Measurements from ENCODE around the gene FOXL1.

DNA sequence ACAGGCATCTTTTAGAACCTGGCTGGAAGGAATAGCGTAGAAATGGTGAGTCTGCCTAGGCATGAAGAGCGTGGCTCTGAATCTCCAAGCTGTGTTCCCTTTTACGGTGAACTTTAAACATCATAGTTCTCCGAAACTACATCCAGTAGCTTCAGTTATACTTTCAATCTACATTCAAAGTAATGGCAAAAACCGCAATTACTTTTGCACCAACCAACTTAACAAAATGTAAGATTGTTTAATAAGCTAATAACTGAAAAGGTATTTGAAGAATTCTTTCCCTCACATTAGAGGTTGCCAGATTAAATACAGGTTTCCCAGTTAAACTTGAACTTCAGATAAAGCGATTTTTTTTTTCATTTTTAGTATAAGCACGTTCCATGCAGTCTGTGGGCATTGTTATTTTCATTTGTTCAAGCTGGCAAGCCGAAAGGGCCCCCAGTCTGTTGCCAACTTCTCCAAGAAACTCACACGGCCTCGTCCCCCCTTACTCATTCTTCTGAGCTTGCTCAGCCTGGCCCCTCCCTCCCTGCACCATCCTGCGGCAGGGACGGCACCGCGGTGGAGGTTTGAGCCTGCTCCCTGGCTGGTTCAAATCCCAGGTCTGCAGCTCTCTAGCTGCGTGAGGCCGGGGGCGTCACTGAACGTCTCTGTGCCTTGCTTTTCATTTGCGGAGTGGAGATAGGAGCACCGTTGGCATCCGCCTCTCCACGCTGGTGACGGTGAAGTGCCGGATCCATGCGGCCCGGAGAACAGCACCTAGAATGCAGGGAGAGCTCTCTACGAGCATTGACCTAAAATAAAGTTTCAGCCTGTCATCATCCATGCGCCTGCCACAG is 19.8 kb upstream of the FOXL1 start:
- TF ChIP-seq CTCF (IDR thresholded peaks at IDR 0.05), result no peak
- no peak for TF ChIP-seq POLR2A (IDR thresholded peaks at IDR 0.05)
- no peak for TF ChIP-seq EP300 (IDR thresholded peaks at IDR 0.05)

Measured in sigmoid colon (tissue), 4 donors.